ENCODE results near the gene SLC17A1.

DNA sequence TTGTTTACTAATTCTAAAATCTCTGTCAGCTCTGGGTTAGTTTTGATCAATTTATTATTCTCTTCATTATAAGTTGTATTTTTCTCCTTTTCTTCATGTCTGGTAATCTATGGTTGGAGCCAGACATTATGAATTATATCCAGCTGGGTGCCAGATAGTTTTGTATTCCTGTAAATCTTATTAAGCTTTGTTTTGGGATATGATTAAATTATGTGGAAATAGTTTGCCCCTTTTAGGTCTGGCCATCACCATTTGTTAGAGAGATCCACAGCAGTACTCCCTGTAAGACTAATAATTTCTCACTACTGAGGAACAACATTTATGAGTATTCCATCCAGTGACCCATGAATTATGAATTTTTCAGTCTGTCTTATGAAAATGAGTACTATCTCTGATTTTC is 20.9 kb upstream of the SLC17A1 start:
- TF ChIP-seq, protein P1, sequence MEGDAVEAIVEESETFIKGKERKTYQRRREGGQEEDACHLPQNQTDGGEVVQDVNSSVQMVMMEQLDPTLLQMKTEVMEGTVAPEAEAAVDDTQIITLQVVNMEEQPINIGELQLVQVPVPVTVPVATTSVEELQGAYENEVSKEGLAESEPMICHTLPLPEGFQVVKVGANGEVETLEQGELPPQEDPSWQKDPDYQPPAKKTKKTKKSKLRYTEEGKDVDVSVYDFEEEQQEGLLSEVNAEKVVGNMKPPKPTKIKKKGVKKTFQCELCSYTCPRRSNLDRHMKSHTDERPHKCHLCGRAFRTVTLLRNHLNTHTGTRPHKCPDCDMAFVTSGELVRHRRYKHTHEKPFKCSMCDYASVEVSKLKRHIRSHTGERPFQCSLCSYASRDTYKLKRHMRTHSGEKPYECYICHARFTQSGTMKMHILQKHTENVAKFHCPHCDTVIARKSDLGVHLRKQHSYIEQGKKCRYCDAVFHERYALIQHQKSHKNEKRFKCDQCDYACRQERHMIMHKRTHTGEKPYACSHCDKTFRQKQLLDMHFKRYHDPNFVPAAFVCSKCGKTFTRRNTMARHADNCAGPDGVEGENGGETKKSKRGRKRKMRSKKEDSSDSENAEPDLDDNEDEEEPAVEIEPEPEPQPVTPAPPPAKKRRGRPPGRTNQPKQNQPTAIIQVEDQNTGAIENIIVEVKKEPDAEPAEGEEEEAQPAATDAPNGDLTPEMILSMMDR (IDR thresholded peaks at IDR 0.05) = no peak
- TF ChIP-seq ZFX (IDR thresholded peaks at IDR 0.05; ENCODE audit: borderline replicate concordance) = no peak

Measured in 22Rv1 (cell line).